Superior temporal gyrus (tissue), 1 donor: ENCODE measurements around the gene CAPS.
"Not testable (repeated sequence)": the region's sequence is repeated elsewhere in the genome, so short reads cannot be mapped to it uniquely, and the experiment has no call there.

Experiments
- DNase-seq: peaks from one replicate; pipeline ENCODE4 v3.0.0-alpha.2; 2016; ENCODE audit errors: extremely low spot score

Gene CAPS

GRCh38 chr19:5913739-5914357, at the start of gene CAPS:
CAPS (plus strand) TSS chr19:5914254; CDS start chr19:5914407, 153 bp downstream.
- peak; percentile 19 for DNase-seq

- no peak for DNase-seq
Observed at GRCh38 chr19:5864725-5865486, 49.1 kb upstream of the CAPS start.

- no peak for DNase-seq
Observed at GRCh38 chr19:5865772-5866171, 48.3 kb upstream of the CAPS start.

GRCh38 chr19:5867201-5868136, 46.6 kb upstream of the CAPS start:
- no peak for DNase-seq

- no peak for DNase-seq
Observed at GRCh38 chr19:5870986-5871394, 43.1 kb upstream of the CAPS start.

- no peak for DNase-seq
Observed at GRCh38 chr19:5873617-5874199, 40.3 kb upstream of the CAPS start.

GRCh38 chr19:5874496-5874895, 39.6 kb upstream of the CAPS start:
- not testable (repeated sequence) for DNase-seq

GRCh38 chr19:5877427-5877826, 36.6 kb upstream of the CAPS start:
- no peak for DNase-seq

GRCh38 chr19:5877882-5878281, 36.2 kb upstream of the CAPS start:
- DNase-seq: no peak

GRCh38 chr19:5880196-5880595, 33.9 kb upstream of the CAPS start:
- no peak for DNase-seq

GRCh38 chr19:5880604-5881078, 33.4 kb upstream of the CAPS start:
- no peak for DNase-seq

- DNase-seq: no peak
Observed at GRCh38 chr19:5881543-5882299, 32.3 kb upstream of the CAPS start.

GRCh38 chr19:5882421-5882968, 31.6 kb upstream of the CAPS start:
- no peak for DNase-seq

- DNase-seq: not testable (repeated sequence)
Observed at GRCh38 chr19:5883157-5883873, 30.7 kb upstream of the CAPS start.

- DNase-seq: not testable (repeated sequence)
Observed at GRCh38 chr19:5884065-5884811, 29.8 kb upstream of the CAPS start.

GRCh38 chr19:5889288-5889971, 24.6 kb upstream of the CAPS start:
- DNase-seq: no peak

GRCh38 chr19:5890099-5890498, 24.0 kb upstream of the CAPS start:
- DNase-seq: no peak

GRCh38 chr19:5891572-5891937, 22.5 kb upstream of the CAPS start:
- no peak for DNase-seq
